Tibial nerve (tissue), 4 donors: Measurements from ENCODE around the gene LRRC47. TPM values are rescaled to one million over a fixed set of nuclear protein-coding genes. Genes with fewer than 3 reads are reported as not detected.

Experiments
- DNase-seq, 2 donors: peaks; one replicate each; pipeline ENCODE4 v3.0.0-alpha.2; 2019; ENCODE audit warnings: low spot score in 2 of 2
- H3K27ac ChIP-seq, 4 donors: fragments of 200-600 bp; sonication (generic) in 3 of 4; one replicate each; pipeline ENCODE4 v1.5.1; 2017 to 2019; ENCODE audit warnings: mild to moderate bottlenecking in 1 of 4
- H3K27me3 ChIP-seq, 2 donors: fragments of 200-600 bp; sonication (generic) in 1 of 2; one replicate each; pipeline versions ENCODE4 v1.5.1 to v1.6.0; 2017 to 2019
- H3K36me3 ChIP-seq, 3 donors: fragments of 200-600 bp; sonication (generic); one replicate each; pipeline ENCODE4 v1.5.1; 2018 to 2019
- H3K4me1 ChIP-seq, 4 donors: fragments of 200-600 bp; sonication (generic) in 3 of 4; one replicate each; pipeline ENCODE4 v1.5.1; 2017 to 2019
- H3K4me3 ChIP-seq, 4 donors: fragments of 200-600 bp; sonication (generic) in 3 of 4; one replicate each; pipeline ENCODE4 v1.5.1; 2017 to 2019; ENCODE audit warnings: mild to moderate bottlenecking in 1 of 4, moderate library complexity in 1 of 4
- H3K9me3 ChIP-seq, 4 donors: fragments of 200-600 bp; sonication (generic) in 3 of 4; one replicate each; pipeline ENCODE4 v1.5.1; 2017 to 2019
- EP300 ChIP-seq, 2 donors: sonication (generic); formaldehyde crosslinking; IDR thresholded peaks; one replicate each; pipeline ENCODE4 v1.6.1; 2017; ENCODE audit warnings: antibody characterized with exemption in 2 of 2, mild to moderate bottlenecking in 1 of 2
- POLR2A ChIP-seq, 2 donors: fragments of 450-650 bp; IDR thresholded peaks; one replicate each; pipeline ENCODE4 v1.6.1; 2017; ENCODE audit warnings: antibody characterized with exemption in 2 of 2, mild to moderate bottlenecking in 2 of 2, moderate library complexity in 2 of 2
- WGBS, 2 donors: methylation state at CpG; one replicate each; pipeline ENCODE4 v1.1.5; 2018; 5-methylcytosine and 5-hydroxymethylcytosine counted together
- total RNA-seq, 4 donors: library from RNA; depleted of rRNA; stranded (reverse); fragments of >200 nt; gene quantifications; one replicate each; pipeline ENCODE4 v1.1.0, GENCODE V29; 2016
- TF ChIP-seq, protein P1 (sequence below), 5 experiments: fragments of 200-600 bp in 3 of 5; fragments of 450-650 bp in 2 of 5; sonication (generic) in 3 of 5; IDR thresholded peaks; one replicate each; pipeline ENCODE4 v1.5.1; 2016 to 2019; ENCODE audit warnings: antibody characterized with exemption in 5 of 5, mild to moderate bottlenecking in 3 of 5, moderate library complexity in 2 of 5

LRRC47 gene
- total RNA-seq, 4 donors from 2014 or later = 40.8 to 46.3 (median 42.6) TPM

DNA sequence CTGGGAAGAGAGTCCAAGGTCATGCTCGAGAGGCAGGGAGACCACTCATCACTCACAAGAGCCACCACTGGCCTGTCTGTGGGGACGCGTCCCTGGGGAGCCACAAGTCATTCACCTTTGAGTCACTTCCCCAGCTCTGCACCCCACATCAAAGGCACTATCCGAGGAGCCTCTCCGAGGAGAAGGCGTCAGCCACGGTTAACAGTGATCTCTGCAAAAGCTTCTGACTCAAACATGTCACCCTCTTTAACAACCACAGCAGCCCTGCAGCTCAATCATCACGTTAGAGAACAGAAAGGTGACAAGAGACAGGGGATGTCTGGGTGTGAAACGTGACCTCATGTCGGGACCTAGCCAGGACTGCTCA lies 9.0 kb downstream of the LRRC47 start:
- DNase-seq = no peak
- 84 to 85% methylated on average over 10 of the region's 10 CpGs for WGBS, 2 donors
- Histone ChIP-seq H3K9me3 (no peaks in the 10 kb centered on the region), H3K36me3 (peaks cover 4 to 85% (median 14%) of the 10 kb centered on the region in 3 donors), H3K4me3 (no peak overlapping the region), H3K27me3 (no peaks in the 10 kb centered on the region), H3K4me1 (peaks cover 0 to 23% (median 0%) of the 10 kb centered on the region in 4 donors), H3K27ac (no peak overlapping the region)
- TF ChIP-seq POLR2A (IDR thresholded peaks at IDR 0.05) (no peak), EP300 (IDR thresholded peaks at IDR 0.05) (no peak)
- TF ChIP-seq, protein P1, sequence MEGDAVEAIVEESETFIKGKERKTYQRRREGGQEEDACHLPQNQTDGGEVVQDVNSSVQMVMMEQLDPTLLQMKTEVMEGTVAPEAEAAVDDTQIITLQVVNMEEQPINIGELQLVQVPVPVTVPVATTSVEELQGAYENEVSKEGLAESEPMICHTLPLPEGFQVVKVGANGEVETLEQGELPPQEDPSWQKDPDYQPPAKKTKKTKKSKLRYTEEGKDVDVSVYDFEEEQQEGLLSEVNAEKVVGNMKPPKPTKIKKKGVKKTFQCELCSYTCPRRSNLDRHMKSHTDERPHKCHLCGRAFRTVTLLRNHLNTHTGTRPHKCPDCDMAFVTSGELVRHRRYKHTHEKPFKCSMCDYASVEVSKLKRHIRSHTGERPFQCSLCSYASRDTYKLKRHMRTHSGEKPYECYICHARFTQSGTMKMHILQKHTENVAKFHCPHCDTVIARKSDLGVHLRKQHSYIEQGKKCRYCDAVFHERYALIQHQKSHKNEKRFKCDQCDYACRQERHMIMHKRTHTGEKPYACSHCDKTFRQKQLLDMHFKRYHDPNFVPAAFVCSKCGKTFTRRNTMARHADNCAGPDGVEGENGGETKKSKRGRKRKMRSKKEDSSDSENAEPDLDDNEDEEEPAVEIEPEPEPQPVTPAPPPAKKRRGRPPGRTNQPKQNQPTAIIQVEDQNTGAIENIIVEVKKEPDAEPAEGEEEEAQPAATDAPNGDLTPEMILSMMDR (IDR thresholded peaks at IDR 0.05) = no peak

DNA sequence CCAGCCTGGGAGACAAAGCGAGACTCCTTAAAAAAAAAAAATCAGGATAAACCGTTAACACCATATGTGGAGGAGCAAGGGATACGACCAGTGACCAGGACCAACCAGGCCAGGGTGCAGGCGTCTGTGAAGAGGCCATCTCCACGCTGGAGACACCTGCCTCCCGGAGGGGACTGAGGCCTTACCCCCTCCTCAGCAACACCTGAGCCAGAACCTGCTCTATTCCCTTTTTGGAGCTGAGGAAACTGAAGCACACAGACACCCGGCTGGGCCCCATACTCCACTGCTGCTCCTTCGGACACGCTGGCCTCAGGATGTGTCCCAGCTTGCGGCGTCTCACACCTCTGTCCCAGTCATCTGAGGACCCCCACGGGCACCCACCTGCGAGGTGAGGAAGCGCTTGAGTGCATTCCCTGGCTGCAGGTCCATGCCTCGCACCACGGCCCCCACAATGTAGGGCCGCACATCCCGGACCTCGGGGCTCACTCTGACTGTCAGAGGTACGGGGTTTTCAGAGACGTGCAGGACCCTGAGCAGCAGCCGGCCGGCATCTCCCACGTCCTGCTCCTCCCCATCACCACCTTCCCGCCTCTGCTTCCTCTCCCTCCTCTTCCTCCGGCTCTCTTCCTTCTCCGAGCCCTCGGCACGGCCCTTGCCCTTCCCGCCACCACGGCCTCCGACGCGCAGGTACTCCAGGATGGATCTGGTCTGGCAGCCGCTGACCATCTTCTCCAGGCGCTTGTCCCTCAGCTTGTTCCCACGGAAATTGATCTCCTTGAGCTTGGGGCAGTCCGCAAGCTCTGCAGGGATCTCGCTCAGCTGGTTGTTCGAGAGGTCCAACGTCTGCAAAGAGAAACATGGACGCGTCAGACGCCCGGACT lies 9.6 kb downstream of the LRRC47 start:
- Histone ChIP-seq H3K4me1 (peaks cover 0 to 23% (median 0%) of the 10 kb centered on the region in 4 donors), H3K36me3 (peaks cover 4 to 91% (median 20%) of the 10 kb centered on the region in 3 donors), H3K27ac (no peak overlapping the region), H3K27me3 (no peaks in the 10 kb centered on the region), H3K9me3 (no peaks in the 10 kb centered on the region), H3K4me3 (no peak overlapping the region)
- WGBS, 2 donors = 91 to 93% methylated on average over 40 to 45 of the region's 45 CpGs
- DNase-seq = no peak
- TF ChIP-seq POLR2A (IDR thresholded peaks at IDR 0.05) (no peak), EP300 (IDR thresholded peaks at IDR 0.05) (no peak)
- TF ChIP-seq, protein P1 (IDR thresholded peaks at IDR 0.05) = no peak

DNA sequence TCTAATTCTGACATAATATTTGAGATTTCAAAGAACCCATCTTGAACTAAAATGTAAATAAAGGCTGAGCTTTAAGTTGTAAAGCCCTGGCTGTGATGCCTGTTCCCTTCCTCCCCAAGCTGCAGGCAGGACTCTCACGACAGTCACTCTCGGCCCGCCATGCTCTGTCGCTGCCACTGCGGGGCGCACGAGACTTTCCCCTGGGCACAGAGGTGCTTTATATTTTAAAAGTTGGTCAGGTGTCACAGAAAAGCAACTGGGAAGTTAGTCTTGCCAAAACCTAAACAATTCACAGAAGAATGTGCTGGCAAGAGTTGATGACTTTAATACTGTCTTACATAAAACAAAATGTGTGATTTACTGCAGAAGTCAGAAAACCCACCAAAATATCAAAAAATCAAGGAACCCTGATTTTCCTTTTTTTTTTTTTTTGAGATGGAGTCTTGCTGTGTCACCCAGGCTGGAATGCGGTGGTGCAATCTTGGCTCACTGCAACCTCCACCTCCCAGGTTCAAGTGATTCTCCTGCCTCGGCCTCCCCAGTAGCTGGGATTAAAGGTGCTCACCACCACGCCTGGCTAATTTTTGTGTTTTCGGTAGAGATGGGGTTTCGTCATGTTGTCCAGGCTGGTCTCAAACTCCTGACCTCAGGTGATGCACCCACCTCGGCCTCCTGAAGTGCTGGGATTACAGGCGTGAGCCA lies 10.7 kb downstream of the LRRC47 start:
- H3K4me3 ChIP-seq = no peak overlapping the region
- H3K27ac ChIP-seq = no peak overlapping the region
- no peaks in the 10 kb centered on the region for H3K27me3 ChIP-seq
- peaks cover 0 to 15% (median 0%) of the 10 kb centered on the region in 4 donors for H3K4me1 ChIP-seq
- DNase-seq = no peak
- H3K36me3 ChIP-seq = peaks cover 4 to 100% (median 29%) of the 10 kb centered on the region in 3 donors
- TF ChIP-seq, protein P1 (IDR thresholded peaks at IDR 0.05) = peak in 1 of 5 experiments; percentile 10
- no peak for TF ChIP-seq EP300 (IDR thresholded peaks at IDR 0.05)
- 78 to 84% methylated on average over 14 of the region's 14 CpGs for WGBS, 2 donors
- H3K9me3 ChIP-seq = no peaks in the 10 kb centered on the region

DNA sequence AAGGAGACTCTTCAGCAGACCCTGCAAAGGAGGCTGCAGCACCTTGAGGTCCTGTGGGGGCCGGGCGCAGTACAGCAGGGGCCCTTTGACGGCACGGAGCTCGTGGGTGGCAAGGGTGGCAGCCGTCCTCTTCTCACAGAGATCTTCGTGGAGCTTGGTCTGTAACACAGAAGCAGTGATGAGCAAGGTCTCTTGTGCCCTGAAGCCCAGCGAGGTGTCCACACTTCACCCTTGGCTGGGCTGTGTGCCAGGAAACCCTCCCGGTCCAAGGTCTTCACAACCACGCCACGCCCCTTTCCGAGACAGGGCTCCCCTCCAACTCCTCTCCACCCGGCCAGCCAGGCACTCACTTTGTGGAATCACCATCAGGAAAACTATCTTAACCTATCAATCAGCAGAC lies 11.3 kb downstream of the LRRC47 start:
- Histone ChIP-seq H3K27ac (no peak overlapping the region), H3K36me3 (peaks cover 4 to 100% (median 35%) of the 10 kb centered on the region in 3 donors), H3K4me3 (no peak overlapping the region), H3K4me1 (peaks cover 0 to 9% (median 0%) of the 10 kb centered on the region in 4 donors), H3K27me3 (no peaks in the 10 kb centered on the region), H3K9me3 (no peaks in the 10 kb centered on the region)
- TF ChIP-seq, protein P1 (IDR thresholded peaks at IDR 0.05) = no peak
- DNase-seq = no peak
- WGBS, 2 donors = 73 to 76% methylated on average over 10 to 13 of the region's 13 CpGs
